LHCN-M2 (cell line): ENCODE data around the gene CEP20. TPM values are rescaled to one million over a fixed set of nuclear protein-coding genes. Genes with fewer than 3 reads are reported as not detected.
"Not testable (repeated sequence)": the region's sequence is repeated elsewhere in the genome, so short reads cannot be mapped to it uniquely, and the experiment has no call there.

Source experiments
- DNase-seq: peaks from one replicate; pipeline ENCODE4 v3.0.0-alpha.2; 2012; ENCODE audit warnings: low read depth
- total RNA-seq: library from RNA; depleted of rRNA; stranded (reverse); fragments of >200 nt; gene quantifications from 2 replicates; pipeline ENCODE4 v1.2.3, GENCODE V29; 2014

Gene CEP20
- total RNA-seq, 1 experiment from 2014 or later = 69.6 TPM

DNA sequence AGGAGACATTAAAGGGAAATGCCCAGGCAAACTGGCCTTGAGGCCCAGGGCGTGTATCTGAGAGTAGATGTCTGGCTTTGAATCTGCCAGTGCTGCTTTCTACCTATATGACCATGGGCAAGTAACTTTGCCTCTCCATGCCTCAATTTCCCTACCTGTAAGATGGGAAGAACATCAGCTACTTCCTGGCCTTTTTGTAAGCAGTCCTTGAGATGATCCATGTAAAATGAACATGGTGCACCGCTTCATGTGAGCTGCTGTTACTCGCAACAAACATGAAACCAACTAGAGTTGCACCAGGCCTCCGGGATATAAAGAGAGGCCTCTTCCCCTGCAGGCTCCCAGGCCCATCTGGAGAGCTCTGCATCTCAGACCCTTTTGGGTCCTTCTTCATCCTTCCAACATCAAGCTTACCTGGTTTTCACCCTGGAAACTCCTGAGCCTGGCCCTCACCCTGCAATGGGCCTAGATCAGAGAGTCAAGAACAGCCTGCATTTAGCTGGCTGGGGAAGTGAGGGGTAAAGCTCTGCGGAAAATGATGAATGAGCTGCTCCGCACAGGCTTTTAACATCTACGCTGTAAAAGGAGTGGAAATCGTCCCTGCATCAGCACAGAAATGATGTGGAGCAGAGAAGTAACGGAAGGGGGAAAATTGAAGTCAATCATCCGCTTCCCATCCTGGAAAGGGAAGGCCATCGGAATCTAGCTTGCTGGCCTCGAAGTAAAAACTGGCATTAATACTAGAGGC is 29.3 kb downstream of the CEP20 start:
- DNase-seq = no peak

- DNase-seq = no peak
Measured at GRCh38 chr16:15857724-15858560, 30.5 kb downstream of the CEP20 start.

DNA sequence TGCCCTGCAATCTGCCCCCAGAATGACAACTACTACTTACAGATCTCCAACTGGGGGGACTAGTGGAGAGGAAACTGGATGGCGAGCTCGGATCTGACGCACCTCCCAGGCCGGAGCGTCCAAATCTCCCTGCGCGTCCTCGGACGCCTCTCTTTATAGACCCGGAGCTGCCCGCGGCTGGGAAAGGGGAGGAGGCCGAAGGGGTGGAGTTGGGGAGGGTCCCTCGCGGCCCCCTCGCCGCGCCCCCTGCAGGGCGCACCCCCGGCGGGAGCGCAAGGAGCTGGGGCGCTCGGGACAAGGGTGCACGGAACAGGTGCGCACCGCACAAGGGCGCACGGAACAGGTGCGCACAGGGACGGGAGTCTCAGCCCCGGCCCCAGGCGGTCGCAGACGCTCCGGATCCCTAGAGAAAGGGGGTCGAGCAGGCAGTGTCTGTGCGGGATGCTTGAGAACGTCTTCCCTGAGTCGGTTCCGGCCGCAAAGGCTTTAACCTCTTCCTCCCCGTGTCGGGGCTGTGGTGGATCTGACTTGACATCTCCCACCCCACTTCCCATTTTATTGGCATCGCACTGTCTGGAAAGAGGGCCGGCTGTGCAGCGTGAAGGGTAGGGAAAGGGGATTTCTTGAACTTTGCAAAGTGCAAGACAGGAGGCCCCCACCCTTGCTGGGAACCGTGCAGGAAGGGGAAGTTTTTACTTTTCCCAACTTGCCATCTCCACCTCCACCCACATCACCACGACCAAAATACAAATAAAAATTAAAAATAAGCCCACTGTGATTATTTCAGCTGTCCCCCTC is 31.3 kb downstream of the CEP20 start, which contains the start of gene MYH11:
MYH11 (minus strand) TSS at position 128 of the 798 bp plus-strand sequence. CDS start 18,776 bp downstream, outside the sequence.
- no peak for DNase-seq

- no peak for DNase-seq
Measured at GRCh38 chr16:15856182-15856581, 32.2 kb downstream of the CEP20 start.

GRCh38 chr16:15855704-15856003 is 32.7 kb downstream of the CEP20 start:
- no peak for DNase-seq

- no peak for DNase-seq
Measured at GRCh38 chr16:15854906-15855703, 33.3 kb downstream of the CEP20 start.

DNA sequence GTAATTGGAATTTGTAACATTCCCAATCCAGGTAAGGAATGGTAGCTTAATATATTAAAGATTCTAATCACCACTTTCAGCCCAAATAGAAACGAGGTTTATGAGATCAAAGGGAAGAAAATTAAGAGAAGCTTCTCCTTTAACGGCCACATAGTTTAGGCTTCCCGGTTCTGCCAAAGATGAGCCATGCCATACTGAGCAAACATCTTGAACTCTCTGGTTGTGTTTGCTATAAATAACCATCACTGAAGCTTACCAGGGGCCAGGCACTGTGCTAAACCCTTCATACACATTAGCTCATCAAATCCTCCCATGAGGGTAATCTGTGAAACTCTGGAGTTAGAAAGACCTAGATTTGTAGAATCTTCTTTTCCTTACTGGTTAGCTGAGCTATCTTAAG is 34.3 kb downstream of the CEP20 start:
- no peak for DNase-seq

GRCh38 chr16:15853021-15853420 is 35.4 kb downstream of the CEP20 start:
- no peak for DNase-seq

DNA sequence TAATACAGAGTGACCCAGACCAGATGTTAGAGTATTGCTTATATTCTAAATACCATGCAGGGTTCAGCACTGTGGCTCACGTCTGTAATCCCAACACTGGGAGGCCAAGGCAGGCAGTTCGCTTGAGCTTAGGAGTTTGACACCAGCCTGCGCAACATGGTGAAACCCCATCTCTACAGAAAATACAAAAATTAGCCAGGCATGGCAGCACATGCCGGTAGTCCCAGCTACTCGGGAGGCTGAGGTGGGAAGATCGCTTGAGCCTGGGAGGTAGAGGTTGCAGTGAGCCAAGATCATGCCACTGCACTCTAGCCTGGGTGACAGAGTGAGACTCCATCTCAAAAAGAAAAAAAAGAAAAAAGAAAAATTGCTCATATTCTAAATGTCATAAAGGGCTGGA is 37.8 kb downstream of the CEP20 start:
- not testable (repeated sequence) for DNase-seq

GRCh38 chr16:15849209-15849981 is 39.0 kb downstream of the CEP20 start:
- no peak for DNase-seq

- no peak for DNase-seq
Measured at GRCh38 chr16:15847611-15848175, 40.7 kb downstream of the CEP20 start.

DNA sequence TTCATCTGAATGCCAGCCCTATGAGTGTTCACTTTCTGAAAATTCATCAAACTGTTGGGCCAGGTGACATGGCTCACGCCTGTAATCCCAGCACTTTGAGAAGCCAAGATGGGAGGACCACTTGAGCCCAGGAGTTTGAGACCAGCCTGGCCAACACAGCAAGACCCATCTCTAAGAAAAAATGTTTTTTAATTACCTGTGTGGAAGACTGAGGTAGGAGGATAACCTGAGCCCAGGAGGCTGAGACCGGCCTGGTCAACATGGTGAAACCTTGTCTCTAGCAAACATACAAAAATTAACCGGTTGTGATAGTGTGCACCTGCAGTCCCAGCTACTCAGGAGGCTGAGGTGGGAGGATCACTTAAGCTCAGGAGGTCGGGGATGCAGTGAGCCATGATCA is 41.9 kb downstream of the CEP20 start:
- DNase-seq = no peak

DNA sequence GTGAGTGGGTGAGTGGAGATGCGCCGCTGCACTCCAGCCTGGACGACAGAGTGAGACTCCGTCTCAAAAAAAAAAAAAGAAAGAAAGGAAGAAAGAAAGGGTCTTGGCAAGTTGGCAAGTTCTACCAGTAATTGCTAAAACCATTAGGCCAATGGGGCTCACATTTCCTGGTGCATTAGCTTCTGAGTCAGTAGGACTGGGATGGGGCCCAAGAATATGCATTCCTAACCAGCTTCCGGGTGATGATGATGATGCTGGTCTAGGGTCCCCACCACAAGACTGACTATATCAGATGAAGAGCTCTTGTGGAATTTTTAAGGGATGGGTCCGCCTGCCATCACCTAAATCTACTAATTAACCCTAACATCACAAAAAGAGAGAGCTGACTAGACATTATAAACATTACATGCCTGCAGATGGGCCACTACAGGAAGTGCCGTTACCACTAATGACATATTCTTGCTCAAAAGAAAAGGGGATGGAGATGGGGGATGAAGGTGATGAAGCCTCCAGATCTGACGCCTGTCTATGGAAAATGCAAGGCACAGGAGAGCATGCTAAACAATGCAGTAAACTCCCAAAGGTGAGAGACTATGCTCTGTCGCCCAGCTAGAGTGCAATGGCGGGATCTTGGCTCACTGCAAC is 44.6 kb downstream of the CEP20 start:
- DNase-seq = no peak

DNA sequence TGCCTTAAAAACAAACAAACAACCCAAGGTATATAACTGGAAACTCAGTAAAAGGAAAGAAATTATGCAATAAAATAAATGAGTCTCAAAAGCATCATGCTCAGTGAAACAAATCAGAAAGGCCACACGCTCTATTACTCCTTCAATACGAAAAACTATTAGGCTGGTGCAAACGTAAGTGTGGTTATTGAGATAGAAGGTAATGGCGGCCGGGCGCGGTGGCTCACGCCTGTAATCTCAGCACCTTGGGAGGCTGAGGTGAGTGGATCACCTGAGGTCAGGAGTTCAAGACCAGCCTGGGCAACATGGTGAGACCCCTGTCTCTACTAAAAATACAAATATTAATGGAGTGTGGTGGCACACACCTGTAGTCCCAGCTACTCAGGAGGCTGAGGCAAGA is 49.2 kb downstream of the CEP20 start:
- not testable (repeated sequence) for DNase-seq

- no peak for DNase-seq
Measured at GRCh38 chr16:15837761-15838160, 50.6 kb downstream of the CEP20 start.

DNA sequence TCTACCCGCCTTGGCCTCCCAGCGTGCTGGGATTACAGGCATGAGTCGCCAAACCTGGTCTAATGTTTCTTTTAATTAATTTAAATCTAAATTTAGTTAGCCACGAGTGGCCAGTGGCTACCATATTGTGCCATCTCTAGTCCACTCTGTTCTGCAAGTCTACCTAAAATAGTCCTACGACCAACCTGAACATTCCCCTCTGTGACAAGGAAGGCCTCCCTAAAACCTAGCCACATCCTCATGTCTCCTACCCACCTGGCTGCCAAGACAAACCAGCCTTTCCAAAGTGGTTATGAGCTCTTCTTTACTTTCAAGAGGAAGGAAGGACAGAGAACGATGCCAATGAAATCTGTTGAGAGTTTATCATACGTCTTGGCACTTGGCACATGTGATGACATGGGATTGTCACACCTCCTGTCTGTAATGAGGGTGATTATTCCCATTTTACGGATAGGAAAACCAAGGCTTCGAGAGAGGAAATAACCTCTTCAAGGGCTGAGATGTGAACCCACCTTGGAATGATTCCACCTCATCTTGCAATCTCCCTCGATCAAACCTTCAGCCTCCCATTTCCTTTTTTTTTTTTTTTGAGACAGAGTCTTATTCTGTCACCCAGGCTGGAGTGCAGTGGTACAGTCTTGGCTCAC is 51.3 kb downstream of the CEP20 start:
- DNase-seq = no peak

- DNase-seq = no peak
Measured at GRCh38 chr16:15836074-15836473, 52.3 kb downstream of the CEP20 start.

DNA sequence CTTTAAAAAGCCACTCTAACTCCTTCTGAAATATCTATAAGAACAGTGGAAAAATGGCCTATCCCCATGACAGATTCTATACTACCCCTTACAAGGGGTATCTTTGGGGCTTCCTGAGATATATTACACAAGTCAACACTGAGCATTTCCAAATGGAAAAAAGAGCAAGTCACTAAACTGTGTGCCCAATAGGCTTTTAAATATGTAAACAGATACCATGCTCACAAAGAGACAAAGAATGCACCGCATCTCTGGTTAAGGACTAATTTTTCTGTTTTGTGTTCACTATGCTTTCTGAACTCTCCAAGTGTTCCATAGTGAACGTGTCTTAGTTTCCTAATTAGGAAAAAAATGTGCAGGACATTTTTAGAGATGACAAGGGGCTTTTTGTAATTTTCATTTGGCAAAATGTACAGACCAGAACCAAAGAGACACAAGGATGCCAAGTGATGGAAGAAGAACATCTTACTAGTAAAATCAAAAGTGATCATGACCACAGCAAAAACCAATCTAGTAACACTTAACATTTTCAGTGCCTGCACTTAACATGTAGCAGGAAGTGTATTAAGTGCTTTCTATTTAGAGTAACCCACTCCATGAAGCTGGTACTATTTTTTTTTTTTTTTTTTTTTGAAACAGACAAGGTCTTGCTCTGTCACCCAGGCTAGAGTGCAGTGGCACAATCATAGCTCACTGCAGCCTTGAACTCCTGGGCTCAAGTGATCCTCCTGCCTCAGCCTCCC is 53.1 kb downstream of the CEP20 start:
- DNase-seq = no peak
